ENCODE measurements around the gene KCNJ10. TPM values are rescaled to one million over a fixed set of nuclear protein-coding genes. Genes with fewer than 3 reads are reported as not detected.

The KCNJ10 gene
- total RNA-seq, 1 experiment from 2014 or later = not detected

DNA sequence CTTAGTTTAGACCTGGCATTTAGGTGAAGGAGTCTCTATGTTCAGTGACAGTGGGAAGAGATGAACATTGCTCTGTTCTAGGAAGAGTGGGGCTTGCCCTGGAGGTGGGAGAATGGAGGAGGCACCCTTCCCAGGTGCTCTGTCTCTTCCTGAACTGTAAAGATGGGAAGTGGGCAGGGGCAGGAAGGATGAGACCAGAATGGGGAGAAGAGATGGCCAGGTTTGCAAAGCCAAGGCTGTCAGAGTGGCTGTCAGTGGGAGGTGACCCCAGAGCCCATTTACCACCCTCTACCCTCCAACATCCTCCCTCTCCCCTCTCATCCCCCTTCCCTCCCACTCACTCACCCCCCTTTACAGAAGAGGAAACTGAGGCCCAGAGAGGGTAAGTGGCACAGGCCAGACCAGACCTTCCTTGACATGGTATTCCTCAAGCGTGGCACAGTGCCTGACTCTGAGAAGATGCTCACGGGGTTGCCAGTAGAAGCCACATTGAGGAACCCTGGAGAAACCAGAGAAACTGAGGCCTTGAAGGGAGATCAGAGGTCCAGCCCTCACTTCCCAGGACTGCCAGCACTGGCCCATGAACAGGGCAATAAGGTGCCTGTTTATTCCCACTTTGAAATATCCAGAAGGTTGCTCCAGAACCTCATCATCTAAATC is 29.9 kb upstream of the KCNJ10 start:
- no peak for DNase-seq (ENCODE audit: low read depth)

DNA sequence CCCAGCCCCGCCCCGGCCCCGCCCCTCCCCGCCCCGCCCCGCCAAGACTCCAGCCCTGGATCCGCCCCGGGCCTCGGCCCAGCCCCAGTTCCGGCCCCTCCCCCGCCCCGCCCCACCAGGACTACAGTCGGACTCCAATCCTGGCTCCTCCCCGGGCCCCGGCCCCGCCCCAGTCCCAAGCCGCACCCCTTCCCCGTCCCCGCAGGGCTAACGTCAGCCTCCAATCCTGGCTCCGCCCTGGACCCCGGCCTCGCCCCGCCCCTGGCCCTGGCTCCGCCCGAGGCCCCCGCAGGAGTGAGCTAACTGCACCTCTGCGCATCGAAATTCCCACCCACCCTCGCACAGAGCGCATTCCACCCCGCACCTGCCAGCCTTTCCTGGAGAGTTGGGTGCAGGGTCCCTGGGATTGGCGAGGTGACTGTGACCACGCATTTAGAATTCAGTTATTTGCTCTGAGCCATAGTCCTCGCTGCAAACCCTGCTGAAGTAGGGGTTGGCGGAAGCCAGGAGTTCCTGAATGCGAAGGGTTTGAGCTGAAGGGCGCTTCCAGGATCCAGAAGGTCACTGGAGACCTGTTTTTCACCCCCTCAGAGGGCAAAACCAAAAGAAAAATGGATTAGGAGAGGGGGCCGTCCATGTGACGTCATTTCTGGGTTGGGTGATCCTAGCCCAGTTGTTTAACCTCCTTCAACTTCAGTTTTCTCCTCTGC is 29.0 kb upstream of the KCNJ10 start:
- DNase-seq (ENCODE audit: low read depth) = peak; percentile 87

GRCh38 chr1:160097911-160098851 is 28.2 kb upstream of the KCNJ10 start, which contains the start of gene IGSF8:
Gene IGSF8 (minus strand): TSS chr1:160098619. CDS start chr1:160098472, 147 bp downstream.
- DNase-seq (ENCODE audit: low read depth) = peak; percentile 69

GRCh38 chr1:160097151-160097910 is 27.4 kb upstream of the KCNJ10 start:
- DNase-seq (ENCODE audit: low read depth) = no peak

- DNase-seq (ENCODE audit: low read depth) = peak; percentile 86
Observed at GRCh38 chr1:160096274-160097116, 26.5 kb upstream of the KCNJ10 start.

- no peak for DNase-seq (ENCODE audit: low read depth)
Observed at GRCh38 chr1:160095382-160096105, 25.6 kb upstream of the KCNJ10 start.

DNA sequence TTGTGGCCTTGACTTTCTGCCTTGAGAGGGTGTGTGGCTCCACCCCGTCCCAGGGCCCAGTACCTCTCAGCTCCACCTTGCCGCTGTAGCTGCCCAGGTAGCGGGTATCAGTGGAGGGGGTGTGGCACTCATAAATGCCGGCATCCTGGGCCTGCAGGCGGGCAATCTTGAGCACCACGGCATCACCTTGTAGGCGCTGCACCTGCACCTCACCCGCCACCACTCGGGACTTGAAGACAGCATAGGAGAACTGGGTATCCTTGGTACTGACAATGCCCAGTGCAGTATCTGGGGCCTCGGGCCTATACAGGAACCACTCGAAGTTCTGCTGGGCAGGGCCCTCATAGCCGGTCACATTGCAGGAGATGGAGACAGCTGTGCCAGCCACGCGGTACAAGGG is 24.8 kb upstream of the KCNJ10 start:
- DNase-seq (ENCODE audit: low read depth) = no peak

DNA sequence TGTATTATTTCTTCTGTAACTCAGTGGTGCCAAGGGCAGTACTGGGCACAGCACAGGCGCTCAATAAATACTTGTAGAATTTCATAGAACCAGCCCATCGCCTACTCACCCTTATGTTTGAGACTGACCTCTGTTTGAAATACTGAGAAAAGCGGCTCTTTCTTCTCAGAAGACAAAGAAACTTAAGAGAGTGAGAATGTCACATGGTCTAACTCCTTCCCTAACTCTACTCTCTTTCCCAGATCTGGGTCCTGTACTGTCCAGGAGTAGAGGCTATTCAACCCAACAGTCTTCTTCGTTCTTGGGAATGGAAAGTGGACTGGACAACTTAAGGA is 24.3 kb upstream of the KCNJ10 start:
- no peak for DNase-seq (ENCODE audit: low read depth)

DNA sequence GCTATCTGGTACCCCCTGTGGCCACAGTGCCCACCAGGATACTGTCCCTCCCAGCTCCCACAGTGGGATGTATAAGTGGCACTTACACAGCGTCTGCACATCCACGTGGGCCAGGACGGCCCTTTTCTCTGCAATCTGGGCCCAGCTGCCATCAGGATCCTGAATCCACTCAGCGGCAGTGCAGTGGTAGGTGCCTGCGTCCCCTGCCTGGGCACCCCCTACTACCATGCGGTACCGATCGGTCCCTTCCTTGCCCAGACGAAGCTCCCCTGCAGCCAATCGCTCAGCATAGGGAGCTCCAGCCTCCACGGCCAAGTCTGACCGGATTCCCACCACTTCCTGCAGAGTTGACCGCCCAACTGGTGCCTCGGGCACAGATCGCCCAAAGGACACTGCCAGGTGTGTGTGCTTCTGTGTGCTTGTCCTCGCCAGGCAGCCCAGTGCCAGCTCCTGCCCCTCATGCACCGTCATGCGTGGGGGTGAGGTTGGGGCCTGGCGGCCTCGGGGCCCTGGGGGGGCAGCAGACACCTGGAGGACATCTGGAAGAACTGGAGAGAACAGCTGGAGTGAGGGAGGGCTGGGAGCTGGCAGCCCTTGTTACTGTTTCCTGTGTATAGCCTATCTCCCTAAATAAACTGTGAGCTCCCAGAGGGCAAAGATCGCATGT is 23.8 kb upstream of the KCNJ10 start:
- DNase-seq (ENCODE audit: low read depth) = no peak

DNA sequence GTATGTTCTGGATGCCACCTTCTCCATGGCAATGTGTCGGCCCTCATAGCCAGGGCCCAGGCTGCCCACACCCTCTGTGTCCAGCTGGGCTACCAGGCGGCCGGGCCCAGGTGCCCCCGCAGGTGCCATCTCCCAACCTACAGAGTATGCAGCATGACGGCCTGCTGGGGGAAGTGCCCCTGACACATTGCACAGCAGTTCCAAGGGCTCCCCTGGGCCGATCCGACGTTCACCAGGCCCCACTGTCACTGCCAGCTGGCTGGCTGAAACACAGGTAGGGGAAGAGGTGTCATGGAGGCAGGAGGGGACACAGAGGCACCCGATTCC is 23.1 kb upstream of the KCNJ10 start:
- DNase-seq (ENCODE audit: low read depth) = no peak

DNA sequence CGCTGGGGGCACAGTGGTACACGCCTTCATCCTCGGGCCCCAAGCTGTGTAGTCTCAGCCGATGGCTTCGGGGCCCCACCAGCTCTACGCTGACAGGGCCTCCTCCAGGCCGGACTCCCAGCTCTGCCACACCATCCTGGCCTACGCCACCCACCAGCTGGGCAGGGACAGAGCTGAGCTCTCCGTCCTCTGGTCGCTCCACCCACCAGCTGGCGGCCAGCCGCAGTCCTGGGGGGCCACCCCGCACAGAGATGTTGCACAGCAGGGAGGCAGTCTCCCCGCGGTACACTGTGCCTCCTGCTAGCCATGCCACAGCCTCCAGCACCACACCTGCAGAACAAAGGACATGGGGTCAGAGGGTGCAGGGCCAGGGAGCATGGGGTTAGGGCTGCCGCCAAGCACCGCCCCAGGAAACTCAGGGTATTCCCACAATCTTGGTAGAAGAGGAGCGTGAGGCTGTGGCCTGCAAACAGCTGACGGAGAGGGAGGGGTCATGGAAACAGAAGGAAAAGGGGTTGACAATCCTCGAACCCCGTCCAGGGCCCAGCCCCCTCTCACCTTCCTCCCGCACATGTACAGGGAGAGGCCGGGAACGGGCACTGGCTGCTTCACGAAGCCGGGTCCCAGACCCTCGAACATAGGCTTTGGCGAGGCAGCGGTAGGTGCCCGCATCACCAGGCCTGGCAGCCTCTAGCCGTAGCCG is 22.6 kb upstream of the KCNJ10 start:
- DNase-seq (ENCODE audit: low read depth) = no peak

- DNase-seq (ENCODE audit: low read depth) = no peak
Observed at GRCh38 chr1:160091666-160092223, 21.8 kb upstream of the KCNJ10 start.

- DNase-seq (ENCODE audit: low read depth) = no peak
Observed at GRCh38 chr1:160090760-160091159, 20.8 kb upstream of the KCNJ10 start.

DNA sequence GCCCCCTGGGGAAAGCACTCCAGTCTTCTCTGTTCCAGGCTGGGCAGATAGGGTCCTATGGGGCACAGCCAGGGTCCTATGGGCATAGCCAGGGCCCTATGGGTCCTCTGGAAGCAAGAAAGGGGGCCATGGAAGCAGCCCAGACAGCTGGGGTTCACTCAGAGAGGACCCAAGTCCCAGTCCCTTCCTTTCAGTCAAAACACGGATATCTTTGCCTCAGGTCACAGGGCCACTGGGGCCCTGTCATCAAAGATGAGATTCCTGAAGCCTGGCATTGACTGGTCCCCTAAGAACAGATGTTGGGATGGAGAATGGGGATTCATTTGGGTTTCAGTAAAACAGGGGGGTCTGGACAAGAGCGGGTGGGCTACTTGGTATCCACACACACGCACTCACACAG is 19.9 kb upstream of the KCNJ10 start:
- no peak for DNase-seq (ENCODE audit: low read depth)

DNA sequence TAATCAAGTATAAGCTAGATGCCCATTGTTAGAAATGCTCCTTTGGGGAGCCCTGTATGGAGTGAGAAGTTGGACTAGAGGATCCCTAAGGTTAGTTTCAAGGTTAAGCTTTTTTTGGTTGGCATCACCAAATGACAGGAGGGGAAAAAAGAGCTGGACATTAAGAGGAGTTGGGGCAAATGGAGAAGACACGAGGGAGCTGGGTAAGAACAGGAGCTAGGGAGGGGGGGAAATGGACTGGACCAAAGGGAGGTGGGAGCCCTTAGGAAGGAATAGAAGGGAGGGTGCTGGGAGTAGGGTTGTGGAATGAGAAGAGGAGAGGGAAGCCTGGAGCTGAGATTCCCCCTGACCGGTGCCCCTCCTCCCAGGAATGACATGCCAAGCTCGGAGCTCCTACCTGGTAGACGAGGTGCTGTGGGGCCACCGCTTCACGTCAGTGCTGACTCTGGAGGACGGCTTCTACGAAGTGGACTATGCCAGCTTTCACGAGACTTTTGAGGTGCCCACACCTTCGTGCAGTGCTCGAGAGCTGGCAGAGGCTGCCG is 17.2 kb upstream of the KCNJ10 start:
- DNase-seq (ENCODE audit: low read depth) = no peak

GRCh38 chr1:160086456-160086892 is 16.5 kb upstream of the KCNJ10 start:
- DNase-seq (ENCODE audit: low read depth) = no peak

DNA sequence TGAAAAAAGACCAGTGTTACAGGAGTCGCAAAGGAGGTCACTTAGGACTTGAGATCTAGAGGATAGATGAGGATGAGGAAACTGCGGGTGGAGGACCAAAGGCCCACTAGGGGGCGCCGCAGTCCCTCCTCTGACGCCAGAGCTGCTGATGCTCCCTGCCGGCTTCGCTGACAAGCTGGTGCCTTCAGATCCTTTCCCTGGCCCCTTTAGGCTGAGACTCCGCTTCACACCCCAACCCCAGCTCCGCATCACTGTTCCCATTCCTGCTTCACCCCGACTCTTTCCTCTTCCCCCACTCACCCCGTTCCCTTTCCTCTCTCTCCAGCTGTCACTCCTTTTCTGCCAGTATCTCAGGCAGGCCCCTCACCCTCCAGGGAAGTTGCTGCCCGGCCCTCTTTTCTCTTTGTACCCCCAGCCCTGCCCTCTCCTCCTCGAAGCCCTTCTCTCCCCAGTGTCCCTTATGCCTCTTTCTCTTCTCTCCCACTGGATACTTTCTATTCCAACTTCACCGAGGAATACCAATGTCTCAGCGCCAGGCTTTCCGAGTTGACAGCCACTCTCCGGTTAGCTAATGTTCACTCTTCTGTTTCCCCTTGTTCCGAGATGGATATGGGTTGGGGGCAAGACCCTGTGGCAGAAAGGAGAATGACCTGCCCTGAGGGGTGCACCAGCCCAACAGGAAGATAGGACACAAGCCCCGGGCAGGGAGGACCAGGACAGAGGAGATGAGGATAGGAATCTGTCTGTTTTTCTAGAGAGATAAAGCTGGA is 15.9 kb upstream of the KCNJ10 start:
- peak; percentile 58 for DNase-seq (ENCODE audit: low read depth)

All from M059J (cell line).